ENCODE data around the gene TMEM182.

DNA sequence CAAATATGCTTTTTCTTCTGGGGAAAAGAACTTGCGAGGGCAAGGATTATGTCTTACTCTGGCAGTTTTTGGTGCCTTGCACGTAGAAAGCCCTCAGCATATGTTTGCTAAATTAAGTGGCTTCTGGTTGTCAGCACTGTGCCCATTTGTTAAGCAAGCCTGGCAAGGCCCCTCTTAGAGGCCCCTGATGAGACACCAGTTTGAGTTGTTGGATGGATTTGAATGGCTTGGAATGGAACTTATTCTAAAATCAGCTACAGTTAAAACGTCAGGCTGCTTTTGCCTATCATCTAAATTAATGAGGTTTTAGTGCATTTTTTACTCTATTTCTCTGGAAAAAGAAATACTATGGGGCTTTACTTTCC is 28.2 kb downstream of the TMEM182 start:
- TF ChIP-seq, protein P1, sequence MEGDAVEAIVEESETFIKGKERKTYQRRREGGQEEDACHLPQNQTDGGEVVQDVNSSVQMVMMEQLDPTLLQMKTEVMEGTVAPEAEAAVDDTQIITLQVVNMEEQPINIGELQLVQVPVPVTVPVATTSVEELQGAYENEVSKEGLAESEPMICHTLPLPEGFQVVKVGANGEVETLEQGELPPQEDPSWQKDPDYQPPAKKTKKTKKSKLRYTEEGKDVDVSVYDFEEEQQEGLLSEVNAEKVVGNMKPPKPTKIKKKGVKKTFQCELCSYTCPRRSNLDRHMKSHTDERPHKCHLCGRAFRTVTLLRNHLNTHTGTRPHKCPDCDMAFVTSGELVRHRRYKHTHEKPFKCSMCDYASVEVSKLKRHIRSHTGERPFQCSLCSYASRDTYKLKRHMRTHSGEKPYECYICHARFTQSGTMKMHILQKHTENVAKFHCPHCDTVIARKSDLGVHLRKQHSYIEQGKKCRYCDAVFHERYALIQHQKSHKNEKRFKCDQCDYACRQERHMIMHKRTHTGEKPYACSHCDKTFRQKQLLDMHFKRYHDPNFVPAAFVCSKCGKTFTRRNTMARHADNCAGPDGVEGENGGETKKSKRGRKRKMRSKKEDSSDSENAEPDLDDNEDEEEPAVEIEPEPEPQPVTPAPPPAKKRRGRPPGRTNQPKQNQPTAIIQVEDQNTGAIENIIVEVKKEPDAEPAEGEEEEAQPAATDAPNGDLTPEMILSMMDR (IDR thresholded peaks at IDR 0.05) = no peak
- TF ChIP-seq POLR2A (IDR thresholded peaks at IDR 0.05) = no peak

Measured in Peyer's patch (tissue), 4 donors.